Activated CD4-positive, alpha-beta T cell treated with anti-CD3 and anti-CD28 coated beads, Interleukin-2, amount 50 U/mL, for 1 hour (primary cell): ENCODE data around the gene FITM1.

Experiments used
- DNase-seq: peaks from one replicate; pipeline ENCODE4 v3.0.0-alpha.2; 2020

Gene FITM1

GRCh38 chr14:24165785-24166184 is 35.3 kb downstream of the FITM1 start:
- DNase-seq, result no peak

GRCh38 chr14:24167469-24168114 is 37.1 kb downstream of the FITM1 start:
- no peak for DNase-seq

GRCh38 chr14:24171422-24172260 is 41.2 kb downstream of the FITM1 start, which contains the start of gene REC8:
TSS of gene REC8 (plus strand) at chr14:24172080. CDS start at chr14:24172553, 473 bp downstream.
- DNase-seq, result peak; percentile 67

- DNase-seq, result no peak
These were observed 41.9 kb downstream of the FITM1 start for GRCh38 chr14:24172261-24172860.

- no peak for DNase-seq
These were observed 42.4 kb downstream of the FITM1 start for GRCh38 chr14:24172871-24173281.

- no peak for DNase-seq
These were observed 46.1 kb downstream of the FITM1 start for GRCh38 chr14:24176599-24176998.

GRCh38 chr14:24177041-24177825 is 46.8 kb downstream of the FITM1 start:
- DNase-seq, result no peak

GRCh38 chr14:24177891-24178290 is 47.4 kb downstream of the FITM1 start:
- DNase-seq, result no peak

- DNase-seq, result no peak
These were observed 48.1 kb downstream of the FITM1 start for GRCh38 chr14:24178399-24179178.

GRCh38 chr14:24179294-24179960 is 49.0 kb downstream of the FITM1 start:
- no peak for DNase-seq

- DNase-seq, result no peak
These were observed 49.7 kb downstream of the FITM1 start for GRCh38 chr14:24179961-24180796.

GRCh38 chr14:24181371-24182077 is 51.1 kb downstream of the FITM1 start:
- no peak for DNase-seq
